Ascending aorta (tissue), 2 donors: Measurements from ENCODE around the gene CAND2. TPM values are rescaled to one million over a fixed set of nuclear protein-coding genes. Genes with fewer than 3 reads are reported as not detected.

ENCODE experiments used
- DNase-seq, 2 donors: peaks; one replicate each; pipeline ENCODE4 v3.0.0-alpha.2; 2019; ENCODE audit warnings: low spot score in 2 of 2
- H3K27ac ChIP-seq, 2 donors: fragments of 200-600 bp; sonication (generic); one replicate each; pipeline ENCODE4 v1.5.1; 2016 to 2017; ENCODE audit warnings: mild to moderate bottlenecking in 1 of 2
- H3K27me3 ChIP-seq: fragments of 200-600 bp; sonication (generic); one replicate; pipeline ENCODE4 v1.5.1; 2017
- H3K36me3 ChIP-seq, 2 donors: fragments of 200-600 bp; sonication (generic); one replicate each; pipeline ENCODE4 v1.5.1; 2016
- H3K4me1 ChIP-seq, 2 donors: fragments of 200-600 bp; sonication (generic); one replicate each; pipeline ENCODE4 v1.5.1; 2016 to 2017; ENCODE audit warnings: mild to moderate bottlenecking in 1 of 2
- H3K4me3 ChIP-seq, 2 donors: fragments of 200-600 bp; sonication (generic); one replicate each; pipeline ENCODE4 v1.5.1; 2016 to 2017; ENCODE audit warnings: mild to moderate bottlenecking in 1 of 2
- H3K9me3 ChIP-seq, 2 donors: fragments of 200-600 bp; sonication (generic); one replicate each; pipeline ENCODE4 v1.5.1; 2016
- CTCF ChIP-seq, 3 experiments: fragments of 200-600 bp in 2 of 3; fragments of 450-650 bp in 1 of 3; sonication (generic) in 2 of 3; IDR thresholded peaks; one replicate each; pipeline ENCODE4 v1.5.1; 2016 to 2019; ENCODE audit warnings: antibody characterized with exemption in 3 of 3, mild to moderate bottlenecking in 1 of 3, moderate library complexity in 1 of 3
- intact Hi-C: fragments of 100-400 bp; cut with DNase I; formaldehyde crosslinking; loops from one replicate; pipeline ENCODE4 v1.15.1; 2023
- total RNA-seq: library from RNA; depleted of rRNA; stranded (reverse); fragments of >200 nt; gene quantifications from one replicate; pipeline ENCODE4 v1.1.0, GENCODE V29; 2016

The CAND2 gene
- total RNA-seq, 1 donor from 2014 or later: 14.4 TPM

- no peak for DNase-seq
- intact Hi-C loops: no loop called here
- Histone ChIP-seq H3K36me3 (peaks cover 65 to 91% of the 10 kb centered on the region in 2 donors), H3K27me3 (no peaks in the 10 kb centered on the region), H3K4me3 (no peak overlapping the region), H3K4me1 (peaks cover 0 to 8% of the 10 kb centered on the region in 2 donors), H3K27ac (no peak overlapping the region), H3K9me3 (no peaks in the 10 kb centered on the region)
- TF ChIP-seq CTCF (IDR thresholded peaks at IDR 0.05): no peak
Measured at GRCh38 chr3:12833222-12834161, 37.0 kb downstream of the CAND2 start.

GRCh38 chr3:12835052-12835665 is 38.7 kb downstream of the CAND2 start:
- Histone ChIP-seq H3K27ac (no peak overlapping the region), H3K4me1 (peaks cover 0 to 15% of the 10 kb centered on the region in 2 donors), H3K4me3 (no peak overlapping the region), H3K9me3 (no peaks in the 10 kb centered on the region), H3K27me3 (no peaks in the 10 kb centered on the region), H3K36me3 (peaks cover 56 to 89% of the 10 kb centered on the region in 2 donors)
- TF ChIP-seq CTCF (IDR thresholded peaks at IDR 0.05): no peak
- intact Hi-C loops: no loop called here
- no peak for DNase-seq

- Histone ChIP-seq H3K4me3 (no peak overlapping the region), H3K27ac (no peak overlapping the region), H3K9me3 (no peaks in the 10 kb centered on the region), H3K27me3 (no peaks in the 10 kb centered on the region), H3K4me1 (peaks cover 0 to 19% of the 10 kb centered on the region in 2 donors), H3K36me3 (peaks cover 42 to 68% of the 10 kb centered on the region in 2 donors)
- intact Hi-C loops: no loop called here
- TF ChIP-seq CTCF (IDR thresholded peaks at IDR 0.05): no peak
- DNase-seq: no peak
Measured at GRCh38 chr3:12837295-12837986, 41.0 kb downstream of the CAND2 start.

- H3K4me3 ChIP-seq: no peak overlapping the region
- H3K9me3 ChIP-seq: no peaks in the 10 kb centered on the region
- no peaks in the 10 kb centered on the region for H3K27me3 ChIP-seq
- no peak for DNase-seq
- peaks cover 0 to 19% of the 10 kb centered on the region in 2 donors for H3K4me1 ChIP-seq
- TF ChIP-seq CTCF (IDR thresholded peaks at IDR 0.05): no peak
- intact Hi-C loops: no loop called here
- H3K27ac ChIP-seq: no peak overlapping the region
- peaks cover 34 to 59% of the 10 kb centered on the region in 2 donors for H3K36me3 ChIP-seq
Measured at GRCh38 chr3:12838179-12838965, 41.9 kb downstream of the CAND2 start.
